ENCODE data around the gene CD55.

CD55 gene

DNA sequence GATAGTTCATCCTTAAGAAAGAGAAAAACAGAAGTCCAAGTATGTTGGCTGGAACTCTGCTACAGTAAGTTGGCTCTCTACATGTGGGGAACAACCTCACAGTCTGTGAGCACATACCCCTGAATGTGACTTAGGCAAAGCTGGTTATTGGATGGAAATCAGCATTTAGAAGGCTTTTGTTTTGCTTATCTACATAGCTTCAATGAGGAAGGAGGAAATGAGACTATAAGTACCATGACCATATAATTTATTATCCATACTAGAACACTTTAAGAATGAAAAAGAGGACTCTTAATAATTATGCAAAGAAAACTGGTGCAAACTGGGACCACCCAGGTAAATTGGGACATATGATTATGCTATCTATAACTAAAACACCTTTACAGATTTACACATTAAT lies 31.7 kb upstream of the CD55 start:
- Histone ChIP-seq H2AFZ (ENCODE audit: low read depth, low read length) (no peak overlapping the region), H3K27me3 (ENCODE audit: low read depth, low read length) (peaks cover 7% of the 10 kb centered on the region; the same call in 1 of the 2 replicates), H3K4me1 (ENCODE audit: low read length) (no peaks in the 10 kb centered on the region), H3K36me3 (replicated peaks; ENCODE audit: low read depth, low read length) (no peaks in the 10 kb centered on the region), H3K79me2 (ENCODE audit: low read length) (no peaks in the 10 kb centered on the region), H3K4me2 (ENCODE audit: low read length) (no peak overlapping the region), H3K27ac (ENCODE audit: low read length) (no peak overlapping the region), H3K9me3 (ENCODE audit: insufficient read depth, low read length) (peaks cover 4% of the 10 kb centered on the region; the same call in 1 of the 2 replicates), H4K20me1 (ENCODE audit: insufficient read depth, low read length) (no peaks in the 10 kb centered on the region), H3K4me3 (ENCODE audit: low read length) (no peak overlapping the region), H3K9ac (ENCODE audit: low read length) (no peak overlapping the region)
- TF ChIP-seq, protein P1, sequence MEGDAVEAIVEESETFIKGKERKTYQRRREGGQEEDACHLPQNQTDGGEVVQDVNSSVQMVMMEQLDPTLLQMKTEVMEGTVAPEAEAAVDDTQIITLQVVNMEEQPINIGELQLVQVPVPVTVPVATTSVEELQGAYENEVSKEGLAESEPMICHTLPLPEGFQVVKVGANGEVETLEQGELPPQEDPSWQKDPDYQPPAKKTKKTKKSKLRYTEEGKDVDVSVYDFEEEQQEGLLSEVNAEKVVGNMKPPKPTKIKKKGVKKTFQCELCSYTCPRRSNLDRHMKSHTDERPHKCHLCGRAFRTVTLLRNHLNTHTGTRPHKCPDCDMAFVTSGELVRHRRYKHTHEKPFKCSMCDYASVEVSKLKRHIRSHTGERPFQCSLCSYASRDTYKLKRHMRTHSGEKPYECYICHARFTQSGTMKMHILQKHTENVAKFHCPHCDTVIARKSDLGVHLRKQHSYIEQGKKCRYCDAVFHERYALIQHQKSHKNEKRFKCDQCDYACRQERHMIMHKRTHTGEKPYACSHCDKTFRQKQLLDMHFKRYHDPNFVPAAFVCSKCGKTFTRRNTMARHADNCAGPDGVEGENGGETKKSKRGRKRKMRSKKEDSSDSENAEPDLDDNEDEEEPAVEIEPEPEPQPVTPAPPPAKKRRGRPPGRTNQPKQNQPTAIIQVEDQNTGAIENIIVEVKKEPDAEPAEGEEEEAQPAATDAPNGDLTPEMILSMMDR (IDR thresholded peaks at IDR 0.05; ENCODE audit: low read depth, low read length) = no peak
- no peak for TF ChIP-seq EZH2phosphoT487 (IDR thresholded peaks at IDR 0.05; ENCODE audit: low read depth)

DNA sequence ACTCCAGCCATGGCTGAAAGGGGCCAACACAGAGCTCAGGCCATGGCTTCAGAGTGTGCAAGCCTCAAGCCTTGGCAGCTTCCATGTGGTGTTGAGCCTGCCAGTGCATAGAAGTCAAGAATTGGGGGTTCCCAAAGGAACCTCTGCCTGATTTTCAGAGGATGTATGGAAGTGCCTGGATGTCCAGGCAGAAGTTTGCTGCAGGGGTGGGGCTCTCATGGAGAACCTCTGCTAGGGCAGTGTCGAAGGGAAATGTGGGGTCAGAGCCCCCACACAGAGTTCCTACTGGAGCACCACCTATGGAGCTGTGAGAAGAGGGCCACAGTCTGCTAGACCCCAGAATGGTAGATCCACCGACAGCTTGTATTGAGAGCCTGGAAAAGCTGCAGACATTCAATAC lies 29.8 kb upstream of the CD55 start:
- Histone ChIP-seq H3K36me3 (replicated peaks; ENCODE audit: low read depth, low read length) (no peaks in the 10 kb centered on the region), H3K9ac (ENCODE audit: low read length) (no peak overlapping the region), H3K9me3 (ENCODE audit: insufficient read depth, low read length) (peaks cover 4% of the 10 kb centered on the region; the same call in 1 of the 2 replicates), H3K4me3 (ENCODE audit: low read length) (no peak overlapping the region), H3K4me1 (ENCODE audit: low read length) (no peaks in the 10 kb centered on the region), H4K20me1 (ENCODE audit: insufficient read depth, low read length) (no peaks in the 10 kb centered on the region), H3K79me2 (ENCODE audit: low read length) (no peaks in the 10 kb centered on the region), H2AFZ (ENCODE audit: low read depth, low read length) (no peak overlapping the region), H3K27me3 (ENCODE audit: low read depth, low read length) (peaks cover 6% of the 10 kb centered on the region; the same call in 1 of the 2 replicates), H3K4me2 (ENCODE audit: low read length) (no peak overlapping the region), H3K27ac (ENCODE audit: low read length) (no peak overlapping the region)
- TF ChIP-seq, protein P1 (IDR thresholded peaks at IDR 0.05; ENCODE audit: low read depth, low read length) = no peak
- TF ChIP-seq EZH2phosphoT487 (IDR thresholded peaks at IDR 0.05; ENCODE audit: low read depth) = no peak

DNA sequence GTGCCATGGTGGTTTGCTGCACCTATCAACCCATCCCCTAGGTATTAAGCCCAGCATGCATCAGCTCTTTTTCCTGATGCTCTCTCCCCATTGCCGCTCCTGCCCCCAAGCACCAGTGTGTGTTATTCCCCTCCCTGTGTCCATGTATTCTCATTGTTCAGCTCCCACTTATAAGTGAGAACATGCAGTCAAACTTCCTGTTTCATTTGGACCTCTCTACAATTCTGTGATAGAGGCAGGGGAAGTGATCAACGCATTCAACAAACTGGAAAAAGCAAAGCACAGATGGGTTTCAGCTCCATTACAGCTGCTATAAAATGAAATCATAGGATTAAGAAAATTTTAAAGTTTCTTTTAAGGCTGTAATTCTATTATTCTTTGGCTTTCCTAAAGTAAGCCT lies 23.3 kb upstream of the CD55 start:
- Histone ChIP-seq H3K27ac (ENCODE audit: low read length) (no peak overlapping the region), H3K9me3 (ENCODE audit: insufficient read depth, low read length) (0 out of 2 replicates have a peak, but pooled peaks cover under 1% of the 10 kb centered on the region), H2AFZ (ENCODE audit: low read depth, low read length) (no peak overlapping the region)

DNA sequence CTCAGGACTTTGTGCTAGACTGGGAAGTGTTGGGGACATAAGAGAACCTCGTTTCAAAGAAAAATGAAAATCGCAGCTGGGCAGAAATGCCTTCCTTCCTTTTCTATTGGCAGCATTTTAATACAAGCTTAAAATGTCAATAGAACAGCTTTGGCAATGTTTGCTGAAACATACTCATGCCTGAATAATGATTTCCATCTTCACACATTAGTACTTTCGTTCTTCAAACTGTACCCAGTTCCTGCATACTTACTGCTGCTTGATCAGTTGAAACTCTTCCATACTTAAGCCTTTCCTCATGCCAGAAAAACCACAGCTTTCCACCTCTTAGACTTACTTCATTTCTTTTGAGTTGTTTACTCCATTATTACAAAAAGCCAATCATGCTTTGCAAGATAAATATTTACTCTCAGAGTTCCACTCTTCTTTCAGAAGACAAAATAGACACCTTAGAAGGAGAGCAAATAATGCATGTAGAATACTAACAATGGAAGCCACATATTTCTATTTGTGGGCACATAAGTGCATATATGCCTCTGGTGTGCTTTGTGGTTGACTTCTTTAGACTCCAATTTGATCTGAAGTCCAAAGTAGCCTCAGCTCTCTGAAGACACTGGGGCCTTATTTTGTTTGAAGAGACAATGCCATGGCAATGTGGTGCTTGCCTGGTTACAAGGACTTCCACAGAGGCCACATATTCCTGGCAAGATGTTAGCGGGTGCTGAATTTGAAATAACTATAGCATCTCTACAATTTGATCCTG lies 22.7 kb upstream of the CD55 start:
- Histone ChIP-seq H3K27me3 (ENCODE audit: low read depth, low read length) (no peaks in the 10 kb centered on the region), H3K4me2 (ENCODE audit: low read length) (no peak overlapping the region; the same call in 1 of the 2 replicates), H3K4me3 (ENCODE audit: low read length) (no peak overlapping the region), H3K79me2 (ENCODE audit: low read length) (no peaks in the 10 kb centered on the region), H3K27ac (ENCODE audit: low read length) (no peak overlapping the region), H3K36me3 (replicated peaks; ENCODE audit: low read depth, low read length) (no peaks in the 10 kb centered on the region), H2AFZ (ENCODE audit: low read depth, low read length) (no peak overlapping the region), H4K20me1 (ENCODE audit: insufficient read depth, low read length) (no peaks in the 10 kb centered on the region), H3K4me1 (ENCODE audit: low read length) (peaks cover 5% of the 10 kb centered on the region), H3K9ac (ENCODE audit: low read length) (no peak overlapping the region), H3K9me3 (ENCODE audit: insufficient read depth, low read length) (no peaks in the 10 kb centered on the region)
- TF ChIP-seq EZH2phosphoT487 (IDR thresholded peaks at IDR 0.05; ENCODE audit: low read depth) = no peak
- TF ChIP-seq, protein P1 (IDR thresholded peaks at IDR 0.05; ENCODE audit: low read depth, low read length) = no peak

More for the DNA sequence above, 23.3 kb upstream of the CD55 start:
- H3K4me2 ChIP-seq (ENCODE audit: low read length) = no peak overlapping the region; the same call in 1 of the 2 replicates
- no peak overlapping the region for H3K9ac ChIP-seq (ENCODE audit: low read length)
- H3K4me3 ChIP-seq (ENCODE audit: low read length) = no peak overlapping the region
- no peaks in the 10 kb centered on the region for H3K27me3 ChIP-seq (ENCODE audit: low read depth, low read length)
- H3K4me1 ChIP-seq (ENCODE audit: low read length) = peaks cover 5% of the 10 kb centered on the region
- H3K36me3 ChIP-seq (replicated peaks; ENCODE audit: low read depth, low read length) = no peaks in the 10 kb centered on the region
- no peak for TF ChIP-seq EZH2phosphoT487 (IDR thresholded peaks at IDR 0.05; ENCODE audit: low read depth)
- TF ChIP-seq, protein P1 (IDR thresholded peaks at IDR 0.05; ENCODE audit: low read depth, low read length) = no peak
- no peaks in the 10 kb centered on the region for H3K79me2 ChIP-seq (ENCODE audit: low read length)
- no peaks in the 10 kb centered on the region for H4K20me1 ChIP-seq (ENCODE audit: insufficient read depth, low read length)

Data from OCI-LY3 (cell line).